Posterior cingulate gyrus (tissue), 11 donors: ENCODE data around the gene MANBA.

Experiments
- DNase-seq, 10 donors: peaks; one replicate each; pipeline versions ENCODE4 v3.0.0 to v3.0.0-alpha.2; 2020 to 2021; ENCODE audit warnings: mixed read lengths in 3 of 10
- intact Hi-C: fragments of 100-400 bp; cut with DNase I; formaldehyde crosslinking; loops from one replicate; pipeline ENCODE4 v1.15.1; 2023

The MANBA gene

GRCh38 chr4:102601586-102602227 is 159.1 kb downstream of the MANBA start:
- DNase-seq: no peak
- intact Hi-C loops: loop anchor here (10.0 kb wide), 1 partner anchor 107 kb away; no protein-coding TSS in a partner anchor

- intact Hi-C loops: loop anchor here (10.0 kb wide), 1 partner anchor 106 kb away; no protein-coding TSS in a partner anchor
- no peak for DNase-seq
Measured at GRCh38 chr4:102600689-102601088, 160.1 kb downstream of the MANBA start.

GRCh38 chr4:102599886-102600285 is 160.9 kb downstream of the MANBA start:
- no peak for DNase-seq
- intact Hi-C loops: loop anchor here (10.0 kb wide), 1 partner anchor 105 kb away; no protein-coding TSS in a partner anchor

- intact Hi-C loops: no loop called here
- DNase-seq: no peak
Measured at GRCh38 chr4:102599455-102599854, 161.3 kb downstream of the MANBA start.

GRCh38 chr4:102598762-102599374 is 161.9 kb downstream of the MANBA start:
- DNase-seq: no peak
- intact Hi-C loops: no loop called here

GRCh38 chr4:102598086-102598761 is 162.5 kb downstream of the MANBA start:
- DNase-seq: no peak
- intact Hi-C loops: no loop called here

- intact Hi-C loops: no loop called here
- no peak for DNase-seq
Measured at GRCh38 chr4:102596532-102596931, 164.2 kb downstream of the MANBA start.

GRCh38 chr4:102594000-102594399 is 166.8 kb downstream of the MANBA start:
- DNase-seq: no peak
- intact Hi-C loops: no loop called here

- DNase-seq: no peak
- intact Hi-C loops: no loop called here
Measured at GRCh38 chr4:102593147-102593546, 167.6 kb downstream of the MANBA start.

GRCh38 chr4:102592256-102592655 is 168.5 kb downstream of the MANBA start:
- DNase-seq: no peak
- intact Hi-C loops: no loop called here

- intact Hi-C loops: no loop called here
- no peak for DNase-seq
Measured at GRCh38 chr4:102589743-102590142, 171.0 kb downstream of the MANBA start.

- intact Hi-C loops: no loop called here
- DNase-seq: no peak
Measured at GRCh38 chr4:102586644-102587021, 174.1 kb downstream of the MANBA start.

- no peak for DNase-seq
Measured at GRCh38 chr4:102586002-102586643, 174.6 kb downstream of the MANBA start.

GRCh38 chr4:102585329-102585728 is 175.4 kb downstream of the MANBA start:
- DNase-seq: no peak
- intact Hi-C loops: no loop called here

More at GRCh38 chr4:102586002-102586643, 174.6 kb downstream of the MANBA start:
- intact Hi-C loops: no loop called here

GRCh38 chr4:102584091-102584490 is 176.7 kb downstream of the MANBA start:
- intact Hi-C loops: no loop called here

More at GRCh38 chr4:102584091-102584490, 176.7 kb downstream of the MANBA start:
- DNase-seq: no peak
